Kidney epithelial cell (primary cell): ENCODE data around the gene SUMO3. TPM values are rescaled to one million over a fixed set of nuclear protein-coding genes. Genes with fewer than 3 reads are reported as not detected.

ENCODE experiments used
- DNase-seq: peaks from one replicate; pipeline ENCODE4 v3.0.0-alpha.2; 2010; ENCODE audit warnings: low read depth
- H3K27me3 ChIP-seq: 2 replicates; pipeline ENCODE4 v1.6.0; 2011; ENCODE audit warnings: low read length; ENCODE audit not compliant: control insufficient read depth, insufficient read depth
- H3K36me3 ChIP-seq: 2 replicates; pipeline ENCODE4 v1.5.1; 2011; ENCODE audit warnings: low read length; ENCODE audit not compliant: control insufficient read depth, insufficient read depth
- H3K4me3 ChIP-seq: 2 replicates; pipeline ENCODE4 v1.5.1; 2011; ENCODE audit warnings: low read depth, mild to moderate bottlenecking, control low read depth, low read length
- CTCF ChIP-seq: IDR thresholded peaks from 2 replicates; pipeline ENCODE4 v1.5.1; 2011; ENCODE audit warnings: mild to moderate bottlenecking, moderate library complexity, low read length, control low read depth, inconsistent platforms; ENCODE audit not compliant: insufficient read depth, poor library complexity, severe bottlenecking
- total RNA-seq: library from RNA; depleted of rRNA; stranded (reverse); fragments of >200 nt; gene quantifications from 2 replicates; pipeline ENCODE4 v1.2.3, GENCODE V29; 2015

The SUMO3 gene
- total RNA-seq, 1 donor from 2014 or later, result 61.7 TPM

GRCh38 chr21:44801468-44802395 is 16.1 kb downstream of the SUMO3 start, which contains the start of gene UBE2G2:
Gene UBE2G2, minus strand, starts transcription at chr21:44801820. Its CDS starts 72 bp downstream, at chr21:44801748.
- Histone ChIP-seq H3K4me3 (peak within 1 kb of the TSS; percentile 63), H3K27me3 (no peaks in the 10 kb centered on the region), H3K36me3 (no peaks in the 10 kb centered on the region)
- no peak for DNase-seq
- no peak for TF ChIP-seq CTCF

GRCh38 chr21:44800971-44801467 is 16.8 kb downstream of the SUMO3 start:
- TF ChIP-seq CTCF, result peak; percentile 52
- no peaks in the 10 kb centered on the region for H3K36me3 ChIP-seq
- H3K27me3 ChIP-seq, result no peaks in the 10 kb centered on the region
- DNase-seq, result no peak
- H3K4me3 ChIP-seq, result peak overlapping the region; percentile 63

- no peak for DNase-seq
- TF ChIP-seq CTCF, result peak; percentile 60
- no peaks in the 10 kb centered on the region for H3K36me3 ChIP-seq
- no peaks in the 10 kb centered on the region for H3K27me3 ChIP-seq
- no peak overlapping the region for H3K4me3 ChIP-seq
Observed at GRCh38 chr21:44800103-44800502, 17.8 kb downstream of the SUMO3 start.

GRCh38 chr21:44799646-44800045 is 18.2 kb downstream of the SUMO3 start:
- H3K4me3 ChIP-seq, result no peak overlapping the region

DNA sequence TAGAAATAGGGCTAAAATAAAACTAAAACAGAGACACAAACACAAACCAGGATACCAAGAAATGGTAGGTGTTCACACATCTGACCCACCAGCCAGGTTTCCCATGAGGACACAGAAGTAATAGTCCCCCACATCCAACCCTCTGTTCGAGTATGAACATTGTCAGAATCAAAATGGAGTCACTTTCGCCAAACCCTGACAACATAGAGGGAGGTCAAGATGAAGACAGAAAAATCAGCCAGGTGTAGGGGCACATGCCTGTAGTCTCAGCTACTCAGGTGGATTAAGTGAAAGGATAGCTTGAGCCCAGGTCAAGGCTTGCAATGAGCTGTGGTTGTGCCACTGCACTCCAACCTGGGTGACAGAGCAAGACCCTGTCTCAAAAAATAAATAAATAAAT is 20.1 kb downstream of the SUMO3 start:
- no peaks in the 10 kb centered on the region for H3K27me3 ChIP-seq
- no peaks in the 10 kb centered on the region for H3K36me3 ChIP-seq
- H3K4me3 ChIP-seq, result no peak overlapping the region
- no peak for TF ChIP-seq CTCF
- DNase-seq, result no peak

More at GRCh38 chr21:44799646-44800045, 18.2 kb downstream of the SUMO3 start:
- Histone ChIP-seq H3K27me3 (no peaks in the 10 kb centered on the region), H3K36me3 (no peaks in the 10 kb centered on the region)
- TF ChIP-seq CTCF, result no peak
- no peak for DNase-seq
